GM18520 (cell line): ENCODE results near the gene IRS1.

Source experiments
- ATAC-seq: cut with Tn5 transposase; IDR thresholded peaks from one replicate; pipeline ENCODE4 v1.9.1; 2021; ENCODE audit not compliant: unreplicated experiment

IRS1 gene

GRCh38 chr2:226760412-226761194 is 39.0 kb downstream of the IRS1 start:
- no peak for ATAC-seq

- no peak for ATAC-seq
Measured at GRCh38 chr2:226759768-226760167, 39.9 kb downstream of the IRS1 start.

DNA sequence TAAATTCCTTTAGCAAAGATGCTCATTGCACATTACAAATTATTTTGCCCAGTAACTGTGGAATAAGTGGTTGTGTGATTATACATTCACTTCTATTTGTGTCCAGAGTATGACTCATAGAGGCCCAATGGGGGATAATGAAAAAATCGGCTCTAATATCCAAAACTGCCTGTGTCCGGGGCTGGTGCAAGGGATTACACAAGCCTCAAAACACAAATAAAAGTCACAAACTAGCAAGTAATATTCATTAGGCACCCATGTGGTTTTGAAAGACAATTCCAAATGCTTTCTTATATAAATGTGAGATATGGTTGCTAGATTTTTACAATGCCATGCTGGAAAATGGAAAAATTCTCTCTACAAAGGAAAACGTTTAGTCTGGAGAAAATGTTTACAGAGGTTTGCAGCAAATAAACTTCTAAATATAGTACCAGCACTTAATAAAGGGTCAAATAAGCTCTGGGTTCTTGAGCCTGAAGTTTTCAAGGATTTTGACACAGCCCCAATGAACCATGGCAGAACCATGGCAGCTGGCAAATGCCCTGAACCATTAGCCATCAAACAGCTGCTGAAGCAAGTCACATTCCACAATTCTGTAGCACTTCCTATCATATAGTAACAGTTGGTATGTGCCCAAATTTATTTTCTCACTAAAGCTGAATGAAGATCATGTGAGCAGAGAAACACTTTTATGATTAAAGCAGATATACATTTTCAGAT is 40.5 kb downstream of the IRS1 start:
- no peak for ATAC-seq

DNA sequence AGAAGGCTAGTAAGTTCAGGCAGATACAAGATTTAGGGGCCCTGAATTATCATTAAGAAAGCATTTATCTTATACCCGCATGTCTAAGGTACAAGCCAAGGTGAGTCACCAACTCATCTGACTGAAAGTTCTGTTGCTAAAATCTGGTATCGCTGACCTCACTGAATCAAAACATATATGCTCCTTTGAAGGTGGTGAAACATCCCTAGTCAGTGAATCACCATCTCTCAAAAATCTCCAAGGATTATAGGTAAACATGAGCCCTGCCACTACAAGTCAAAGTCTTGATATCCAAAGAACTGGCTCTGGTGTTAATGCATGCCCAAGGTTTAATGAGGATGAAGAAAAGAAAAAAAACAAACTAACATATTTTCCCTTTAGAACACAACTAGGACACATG is 43.5 kb downstream of the IRS1 start:
- ATAC-seq = no peak

DNA sequence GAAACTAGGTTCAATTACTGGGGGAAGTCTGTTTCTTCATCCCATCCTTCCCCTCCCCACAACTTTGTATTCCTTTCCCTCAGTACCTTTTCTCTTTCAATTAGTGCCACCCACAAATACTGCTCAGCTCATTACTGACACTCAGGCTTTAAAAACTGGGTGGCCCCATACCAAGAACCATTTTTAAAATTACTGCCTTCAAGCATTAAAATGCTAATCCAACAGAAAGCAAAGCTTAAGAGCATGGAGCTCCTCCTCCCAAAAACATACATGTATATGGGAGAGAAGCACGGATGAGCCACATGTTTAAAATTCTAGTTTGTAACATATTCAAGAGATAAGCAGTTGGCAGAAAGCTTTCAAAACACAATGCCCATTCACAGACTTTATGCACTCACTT is 44.0 kb downstream of the IRS1 start:
- ATAC-seq = no peak

DNA sequence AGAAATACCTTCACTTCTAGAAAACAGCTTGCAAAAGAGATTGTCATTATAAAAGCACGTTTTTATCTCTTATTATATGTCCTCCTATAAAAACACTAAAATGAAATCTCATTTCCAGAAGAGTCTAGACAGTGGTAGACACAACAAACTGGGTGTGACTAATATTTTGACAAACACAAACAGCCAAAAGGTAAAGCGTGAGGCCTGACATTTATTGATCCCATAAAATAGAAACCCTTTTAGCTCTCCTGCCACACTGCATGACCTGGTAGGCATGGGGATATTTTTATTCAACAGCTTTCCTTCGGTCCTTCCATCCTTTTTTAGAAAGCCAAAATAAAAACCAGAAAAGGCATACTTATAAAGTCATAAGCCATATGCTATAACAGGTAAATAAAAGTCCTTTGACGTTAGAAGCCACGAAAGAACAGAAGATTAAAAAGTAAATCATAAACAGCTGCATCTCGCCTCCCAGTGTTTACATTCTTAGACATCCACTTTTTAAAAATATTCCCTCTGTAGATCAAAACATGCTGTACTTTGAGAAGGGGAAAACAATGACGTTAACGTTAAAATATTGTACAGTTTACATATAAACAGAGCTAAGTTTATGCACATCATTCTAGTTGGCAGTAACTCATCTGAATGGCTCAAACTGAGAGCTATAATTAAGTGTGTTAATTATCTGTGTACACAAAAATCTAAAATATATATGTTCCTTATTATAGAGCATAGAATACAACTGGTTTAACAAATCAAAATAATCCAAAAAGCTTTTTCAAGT is 44.6 kb downstream of the IRS1 start:
- no peak for ATAC-seq

- no peak for ATAC-seq
Measured at GRCh38 chr2:226752887-226753286, 46.7 kb downstream of the IRS1 start.

- ATAC-seq = no peak
Measured at GRCh38 chr2:226747288-226747687, 52.3 kb downstream of the IRS1 start.

DNA sequence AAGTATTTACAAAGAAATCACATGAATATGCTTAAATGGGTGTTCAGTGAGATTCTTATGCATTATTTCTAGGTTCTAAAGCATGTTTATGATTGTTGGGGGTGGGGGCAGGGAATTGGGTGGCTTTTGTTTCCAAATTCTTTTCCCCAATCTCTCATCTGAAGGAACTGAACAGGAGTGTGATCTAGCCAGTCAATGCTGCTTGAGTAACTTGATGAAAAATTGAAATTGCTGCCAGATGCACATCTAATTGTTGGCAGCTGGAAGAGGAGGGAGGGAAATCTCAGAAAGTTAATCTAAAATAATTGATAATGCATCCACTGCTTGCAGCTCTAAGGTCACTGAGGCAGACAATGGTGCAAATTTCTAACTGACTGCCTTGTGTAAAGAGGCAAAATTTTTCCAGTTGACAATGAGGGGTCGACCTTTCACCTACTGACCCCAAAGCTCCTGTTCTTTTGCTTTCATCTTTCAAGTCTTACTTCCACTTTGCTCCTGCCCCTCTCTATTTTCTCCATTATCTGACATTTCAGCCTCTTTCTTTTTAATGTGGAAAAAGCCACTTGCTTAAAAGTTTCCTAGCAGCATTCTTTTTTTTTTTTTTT is 53.3 kb downstream of the IRS1 start:
- ATAC-seq = no peak

DNA sequence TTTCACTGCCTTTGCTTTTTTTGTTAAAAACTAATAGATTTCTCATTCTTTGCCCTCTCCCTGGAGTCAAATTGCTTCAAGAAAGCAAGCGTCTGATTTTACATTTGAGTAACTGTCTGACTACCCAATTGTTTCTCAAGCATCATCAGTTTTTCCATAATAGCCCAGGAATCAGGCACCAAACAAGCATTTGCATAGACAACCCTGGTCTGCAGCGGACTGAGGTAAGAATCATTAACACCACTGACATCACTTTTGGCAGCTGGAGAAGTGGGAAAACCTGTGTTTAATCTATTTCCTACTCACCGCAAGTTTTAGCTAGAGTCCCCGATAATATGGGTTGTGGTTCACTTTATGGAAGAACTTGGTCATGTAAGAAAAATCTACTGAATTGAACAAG is 55.7 kb downstream of the IRS1 start:
- no peak for ATAC-seq

DNA sequence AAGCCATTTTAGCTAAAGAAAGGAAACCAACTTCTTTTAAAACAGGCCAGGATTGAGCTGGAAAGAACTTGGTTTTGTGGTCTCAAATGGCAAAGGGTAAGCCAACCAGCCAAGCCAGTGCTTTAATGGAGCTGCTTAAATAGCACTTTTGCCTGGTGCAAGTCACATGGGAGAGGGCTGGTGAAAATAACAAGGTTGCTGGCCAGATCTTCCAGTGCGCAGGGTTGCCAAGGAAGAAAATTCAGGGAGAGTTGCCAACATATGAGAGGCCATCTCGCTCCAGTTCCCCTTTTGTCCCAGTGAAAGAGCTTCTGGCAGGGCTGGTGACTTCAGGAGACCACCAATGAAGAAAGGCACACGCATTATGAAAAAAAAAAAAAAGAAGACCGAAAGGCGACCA is 57.3 kb downstream of the IRS1 start:
- no peak for ATAC-seq

DNA sequence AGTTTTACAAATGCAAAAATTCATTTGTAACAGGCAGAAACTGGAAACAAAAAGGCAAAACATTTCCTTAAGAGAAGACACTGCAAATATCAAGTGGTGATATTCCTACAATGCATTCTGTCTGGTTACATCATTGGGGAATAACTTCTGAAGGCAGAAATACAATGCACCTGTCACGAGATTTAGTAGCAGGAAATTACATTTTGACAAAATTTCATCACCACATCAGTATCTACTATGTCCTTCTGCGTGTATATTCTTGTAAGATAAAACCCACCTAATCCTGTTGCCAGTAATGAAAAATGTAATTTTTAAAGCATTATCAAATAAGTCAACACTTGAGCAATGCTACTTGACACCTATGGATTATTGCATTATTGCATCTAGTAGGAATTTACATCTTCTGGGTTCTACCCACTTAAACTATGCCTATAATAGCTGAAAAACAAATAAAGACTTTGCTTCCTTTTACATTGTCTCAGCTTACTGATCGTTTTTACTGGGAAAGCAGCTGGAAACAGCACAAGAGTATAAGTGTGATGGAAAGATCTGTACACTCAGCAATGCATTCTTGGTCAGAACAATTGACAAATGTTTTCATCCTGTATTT is 59.5 kb downstream of the IRS1 start:
- no peak for ATAC-seq

- ATAC-seq = no peak
Measured at GRCh38 chr2:226739545-226740030, 60.0 kb downstream of the IRS1 start.

DNA sequence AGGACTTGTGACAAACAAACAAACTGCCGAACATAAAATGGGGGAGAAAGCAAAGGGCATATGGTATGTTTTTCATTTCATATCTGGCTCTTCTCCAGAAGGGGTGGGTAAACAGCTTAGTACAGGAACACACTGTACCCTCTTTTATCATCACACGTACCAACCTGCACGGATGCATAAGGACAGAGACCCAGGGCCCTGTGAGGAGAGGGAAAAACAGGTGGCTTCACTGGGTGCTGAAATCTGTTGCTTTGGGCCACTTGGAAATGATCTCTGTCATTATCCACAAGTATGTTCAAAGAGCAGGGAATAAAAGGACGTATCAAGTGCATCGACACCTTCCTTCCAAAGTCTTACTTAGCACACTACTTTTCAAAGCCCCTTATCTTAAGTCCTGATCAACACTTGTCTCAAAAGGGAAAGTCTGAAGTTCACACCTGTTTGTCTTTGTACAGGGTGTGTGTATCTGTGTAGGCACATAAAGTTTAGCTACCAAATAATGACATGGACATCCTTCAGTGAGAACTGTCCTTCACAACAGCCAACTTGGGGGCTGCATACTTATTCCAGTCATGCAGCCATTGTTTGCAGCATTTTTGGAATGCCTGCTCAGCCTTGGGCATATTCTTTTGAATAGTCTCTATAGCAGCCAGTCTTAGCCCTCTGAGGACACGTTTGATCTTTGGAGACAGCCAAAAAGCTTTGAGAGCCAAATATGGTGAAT is 60.6 kb downstream of the IRS1 start:
- ATAC-seq = no peak

DNA sequence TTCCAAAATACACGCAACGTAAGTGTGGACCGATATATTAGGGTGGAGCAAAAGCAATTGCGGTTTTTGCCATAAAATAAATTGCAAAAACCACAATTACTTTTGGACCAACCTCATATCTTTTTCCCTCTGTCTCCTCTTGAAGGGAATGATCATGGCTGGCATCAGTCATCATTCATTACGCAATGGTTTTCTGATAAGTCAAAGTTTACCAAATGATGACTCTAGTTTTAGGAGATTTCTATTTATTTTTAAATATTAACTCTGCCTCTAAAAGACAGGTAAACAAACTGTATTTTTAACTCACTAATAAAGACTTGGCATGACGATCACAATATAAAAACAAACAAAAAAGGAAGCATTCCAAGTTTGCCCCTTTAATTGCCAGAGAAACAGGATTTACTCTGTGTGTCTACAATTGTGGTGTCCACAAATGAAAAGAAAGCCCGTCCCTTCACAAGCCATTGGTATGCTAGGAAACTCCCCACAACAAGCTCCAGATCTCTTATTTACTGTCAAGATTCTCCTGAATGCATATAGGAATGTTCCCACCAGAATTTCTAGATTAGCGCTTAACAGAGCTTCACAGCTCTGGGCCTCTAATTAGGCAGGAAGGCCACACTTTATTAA is 61.3 kb downstream of the IRS1 start:
- no peak for ATAC-seq

GRCh38 chr2:226736382-226736781 is 63.2 kb downstream of the IRS1 start:
- ATAC-seq = no peak

DNA sequence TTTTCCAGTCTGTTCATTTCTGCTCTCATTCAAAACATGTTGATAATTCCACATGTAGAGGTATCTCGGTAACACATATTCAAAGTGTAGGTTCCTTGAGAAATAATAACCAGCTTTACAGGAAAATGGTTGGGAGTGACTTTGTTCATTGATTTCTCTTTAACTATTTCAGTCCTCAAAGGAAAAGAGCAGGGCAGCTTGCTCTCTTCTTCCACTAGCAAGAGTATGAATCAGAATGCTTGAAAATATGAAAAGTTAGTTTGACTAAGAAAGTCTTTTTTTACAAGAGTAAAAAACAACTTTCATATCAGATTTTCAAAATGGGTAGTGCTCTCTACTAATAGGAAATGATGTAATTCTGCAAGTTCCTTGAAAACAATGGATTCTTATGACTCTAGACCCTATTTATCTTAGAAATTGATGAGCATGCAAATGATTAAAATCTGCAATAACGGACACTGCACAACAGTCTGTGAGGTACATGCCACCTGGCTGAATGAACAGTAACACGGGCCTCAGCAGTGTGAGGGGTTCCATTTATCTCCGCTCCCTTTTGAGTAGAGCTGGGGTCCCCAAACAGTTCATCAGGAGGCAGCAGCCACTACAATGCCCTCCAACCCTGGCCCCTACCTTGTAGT is 65.6 kb downstream of the IRS1 start:
- no peak for ATAC-seq

DNA sequence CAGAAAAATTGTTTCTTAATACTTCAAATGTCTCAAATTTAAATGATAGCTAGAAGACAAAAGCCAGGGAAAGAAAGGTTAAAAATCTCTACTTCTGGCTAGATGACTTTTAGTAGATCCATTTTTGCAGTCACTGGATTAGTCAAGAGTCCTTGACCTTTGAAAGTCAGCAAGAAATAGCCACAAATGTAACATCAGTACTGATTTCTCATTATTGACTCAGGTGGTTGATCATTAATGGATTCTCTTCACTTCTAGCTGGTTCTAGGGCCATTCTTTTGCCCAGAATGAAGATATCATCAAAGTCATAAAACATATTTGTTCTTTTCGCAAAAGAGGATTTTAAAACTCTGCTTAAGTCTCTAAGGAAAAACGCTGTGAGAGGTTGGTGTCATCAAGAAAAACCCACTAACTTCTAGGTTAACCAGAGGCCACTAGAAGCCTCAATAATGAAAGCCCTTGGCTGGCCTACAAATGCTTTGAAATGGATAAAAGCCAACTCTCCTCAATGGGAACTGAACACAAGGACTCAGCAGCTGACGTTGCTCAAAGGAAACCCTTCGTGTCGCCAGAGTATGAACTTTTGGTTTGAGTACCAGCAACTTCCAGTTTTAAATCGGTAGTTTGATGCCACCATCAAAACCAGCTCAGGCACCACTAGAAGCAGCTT is 66.3 kb downstream of the IRS1 start:
- ATAC-seq = no peak
